Adrenal gland (tissue), 5 donors: Measurements from ENCODE around the gene ZNF511.

Experiments used
- CTCF ChIP-seq, 6 experiments: fragments of 450-650 bp in 4 of 6; fragments of 200-600 bp in 2 of 6; sonication (generic) in 1 of 6; IDR thresholded peaks; 1 replicate in 5 of 6; 2 replicates in 1 of 6; pipeline versions ENCODE4 v1.5.1 to v1.8.0; 2016 to 2021; ENCODE audit warnings: antibody characterized with exemption in 6 of 6, mild to moderate bottlenecking in 2 of 6, moderate library complexity in 1 of 6
- POLR2A ChIP-seq, 2 donors: fragments of 450-650 bp; IDR thresholded peaks; one replicate each; pipeline ENCODE4 v1.6.1; 2017; ENCODE audit warnings: antibody characterized with exemption in 2 of 2, mild to moderate bottlenecking in 2 of 2, moderate library complexity in 1 of 2
- donor health status: DM: no; HTN: no; CAD: no.

- no peak for TF ChIP-seq CTCF (IDR thresholded peaks at IDR 0.05)
- no peak for TF ChIP-seq POLR2A (IDR thresholded peaks at IDR 0.05)
Observed at GRCh38 chr10:133276100-133276434, 32.6 kb upstream of the ZNF511 start.
